Spleen (tissue), 11 donors: ENCODE results near the gene ACTN1. TPM values are rescaled to one million over a fixed set of nuclear protein-coding genes. Genes with fewer than 3 reads are reported as not detected.

Experiments
- DNase-seq: peaks from one replicate; pipeline ENCODE4 v3.0.0-alpha.2; 2020
- H3K27ac ChIP-seq, 8 donors: fragments of 200-600 bp; sonication (generic) in 7 of 8; 1 replicate in 4 of 8; 2 replicates in 4 of 8; pipeline versions ENCODE4 v1.5.0 to v1.8.0; 2016 to 2021; ENCODE audit warnings: inconsistent platforms in 4 of 8, mild to moderate bottlenecking in 4 of 8, moderate library complexity in 1 of 8
- H3K27me3 ChIP-seq, 7 donors: fragments of 200-600 bp; sonication (generic) in 6 of 7; replicated peaks in 1 of 7; 1 replicate in 4 of 7; 2 replicates in 3 of 7; pipeline versions ENCODE4 v1.5.0 to v1.8.0; 2016 to 2021; ENCODE audit warnings: inconsistent platforms in 3 of 7, mild to moderate bottlenecking in 1 of 7
- H3K36me3 ChIP-seq, 6 donors: fragments of 200-600 bp; sonication (generic) in 5 of 6; 1 replicate in 4 of 6; 2 replicates in 2 of 6; pipeline versions ENCODE4 v1.5.0 to v1.8.0; 2016 to 2021; ENCODE audit warnings: inconsistent platforms in 2 of 6
- H3K4me1 ChIP-seq, 6 donors: fragments of 200-600 bp; sonication (generic) in 5 of 6; 1 replicate in 3 of 6; 2 replicates in 3 of 6; pipeline versions ENCODE4 v1.5.0 to v1.8.0; 2016 to 2021; ENCODE audit warnings: inconsistent platforms in 3 of 6
- H3K4me3 ChIP-seq, 8 donors: fragments of 200-600 bp; sonication (generic) in 7 of 8; 1 replicate in 4 of 8; 2 replicates in 4 of 8; pipeline versions ENCODE4 v1.5.0 to v1.8.0; 2016 to 2021; ENCODE audit warnings: inconsistent platforms in 4 of 8, mild to moderate bottlenecking in 4 of 8, moderate library complexity in 2 of 8
- H3K9me3 ChIP-seq, 8 donors: fragments of 200-600 bp; sonication (generic) in 7 of 8; 1 replicate in 4 of 8; 2 replicates in 4 of 8; pipeline versions ENCODE4 v1.5.0 to v1.8.0; 2016 to 2021; ENCODE audit warnings: inconsistent platforms in 4 of 8
- CTCF ChIP-seq, 11 experiments: fragments of 200-600 bp in 7 of 11; fragments of 450-650 bp in 4 of 11; sonication (generic) in 4 of 11; IDR thresholded peaks in 8 of 11; conservative IDR thresholded peaks in 3 of 11; 1 replicate in 7 of 11; 2 replicates in 4 of 11; pipeline versions ENCODE4 v1.4.0 to v1.8.0; 2016 to 2021; ENCODE audit warnings: antibody characterized with exemption in 11 of 11, inconsistent platforms in 4 of 11, mild to moderate bottlenecking in 1 of 11
- POLR2A ChIP-seq, 3 donors: fragments of 450-650 bp; IDR thresholded peaks; one replicate each; pipeline ENCODE4 v1.5.1; 2017; ENCODE audit warnings: antibody characterized with exemption in 3 of 3, mild to moderate bottlenecking in 1 of 3
- POLR2AphosphoS5 ChIP-seq, 3 donors: sonication (generic); formaldehyde crosslinking; IDR thresholded peaks; one replicate each; pipeline ENCODE4 v1.5.1; 2017; ENCODE audit warnings: antibody characterized with exemption in 3 of 3
- WGBS, 5 donors: extraction: QIAGEN DNeasy Blood & Tissue Kit in 3 of 5; methylation state at CpG; one replicate each; pipeline versions ENCODE4 v1.1.5 to v1.1.7; 2013 to 2018; 5-methylcytosine and 5-hydroxymethylcytosine counted together
- intact Hi-C: fragments of 100-400 bp; cut with DNase I; formaldehyde crosslinking; loops from one replicate; pipeline ENCODE4 v1.15.0; 2023; ENCODE audit warnings: low total_unique reads
- polyA plus RNA-seq, 3 donors: library from polyadenylated mRNA; stranded (reverse); fragments of 200-250 nt; gene quantifications; one replicate each; pipeline ENCODE4 v1.2.1, GENCODE V29; 2013
- total RNA-seq, 7 donors: library from RNA; depleted of rRNA in 3 of 7; stranded (reverse); fragments of >200 nt in 3 of 7; fragmentation: NEBNext Ultra II Directional in 4 of 7; extraction: Animal tissue kit (Norgen Biotek cat#: 25700) in 4 of 7; gene quantifications; one replicate each; pipeline versions ENCODE4 v1.1.0 to v1.2.1, GENCODE V29; 2016 to 2021
- donor health status: healthy with polysubstance abuse.
- donor health status: DM: no; HTN: no; CAD: no; lungs with moderate emphysema.
- donor health status: DM: no; HTN: no; CAD: no.
- donor health status: Bipolar disorder and iron deficiency.
- donor health status: healthy.
- donor health status: DM: no; HTN: no; CAD: no.
- donor health status: DM: yes; HTN: yes; CAD: no.

ACTN1 gene
- total and polyA plus RNA-seq, 10 donors: 15.4 to 315 (median 95.4) TPM

- H3K9me3 ChIP-seq: no peaks in the 10 kb centered on the region
- intact Hi-C loops: no loop called here
- DNase-seq: no peak
- H3K27ac ChIP-seq: peak overlapping the region in 5 of 8 donors; percentile 48 to 92 (median 90)
- 80 to 100% (median 93%) methylated on average over 4 of the region's 4 CpGs for WGBS, 5 donors
- H3K4me3 ChIP-seq: no peak overlapping the region
- peaks cover 0 to 3% (median 0%) of the 10 kb centered on the region in 7 donors for H3K27me3 ChIP-seq
- TF ChIP-seq POLR2AphosphoS5 (IDR thresholded peaks at IDR 0.05) (no peak), CTCF (IDR thresholded peaks at IDR 0.05 in 8 of 11, conservative IDR thresholded peaks at IDR 0.05 in 3 of 11) (no peak), POLR2A (IDR thresholded peaks at IDR 0.05) (no peak)
- H3K4me1 ChIP-seq: peaks cover 12 to 99% (median 53%) of the 10 kb centered on the region in 6 donors
- H3K36me3 ChIP-seq: no peaks in the 10 kb centered on the region
Measured at GRCh38 chr14:68946489-68946822, 32.6 kb downstream of the ACTN1 start.

- WGBS, 5 donors: 65 to 83% (median 71%) methylated on average over 9 to 11 of the region's 11 CpGs
- Histone ChIP-seq H3K27me3 (peaks cover 0 to 3% (median 0%) of the 10 kb centered on the region in 7 donors), H3K4me1 (peaks cover 12 to 99% (median 49%) of the 10 kb centered on the region in 6 donors), H3K9me3 (no peaks in the 10 kb centered on the region), H3K36me3 (no peaks in the 10 kb centered on the region), H3K27ac (peak overlapping the region in 7 of 8 donors; percentile 15 to 92 (median 62)), H3K4me3 (no peak overlapping the region)
- TF ChIP-seq POLR2A (IDR thresholded peaks at IDR 0.05) (no peak), POLR2AphosphoS5 (IDR thresholded peaks at IDR 0.05) (no peak), CTCF (IDR thresholded peaks at IDR 0.05 in 8 of 11, conservative IDR thresholded peaks at IDR 0.05 in 3 of 11) (no peak)
- intact Hi-C loops: no loop called here
- no peak for DNase-seq
Measured at GRCh38 chr14:68945585-68946488, 33.3 kb downstream of the ACTN1 start.

- WGBS, 5 donors: 33 to 55% (median 45%) methylated on average over 4 of the region's 4 CpGs
- peaks cover 0 to 3% (median 0%) of the 10 kb centered on the region in 7 donors for H3K27me3 ChIP-seq
- no peaks in the 10 kb centered on the region for H3K36me3 ChIP-seq
- H3K4me3 ChIP-seq: no peak overlapping the region
- H3K9me3 ChIP-seq: no peaks in the 10 kb centered on the region
- H3K27ac ChIP-seq: peak overlapping the region in 7 of 8 donors; percentile 15 to 92 (median 62)
- TF ChIP-seq POLR2AphosphoS5 (IDR thresholded peaks at IDR 0.05): no peak
- intact Hi-C loops: no loop called here
- peaks cover 12 to 99% (median 45%) of the 10 kb centered on the region in 6 donors for H3K4me1 ChIP-seq
- no peak for DNase-seq
Measured at GRCh38 chr14:68945190-68945584, 33.9 kb downstream of the ACTN1 start.

- DNase-seq: no peak
- TF ChIP-seq CTCF (IDR thresholded peaks at IDR 0.05 in 8 of 11, conservative IDR thresholded peaks at IDR 0.05 in 3 of 11) (no peak), POLR2AphosphoS5 (IDR thresholded peaks at IDR 0.05) (no peak), POLR2A (IDR thresholded peaks at IDR 0.05) (no peak)
- Histone ChIP-seq H3K4me1 (peaks cover 12 to 99% (median 44%) of the 10 kb centered on the region in 6 donors), H3K9me3 (no peaks in the 10 kb centered on the region), H3K27me3 (no peaks in the 10 kb centered on the region), H3K27ac (peak overlapping the region in 5 of 8 donors; percentile 13 to 92 (median 90)), H3K4me3 (no peak overlapping the region), H3K36me3 (no peaks in the 10 kb centered on the region)
- intact Hi-C loops: no loop called here
- 88 to 98% (median 89%) methylated on average over 4 to 6 of the region's 6 CpGs for WGBS, 5 donors
Measured at GRCh38 chr14:68944162-68944561, 34.9 kb downstream of the ACTN1 start.
